Heart left ventricle (tissue), 16 donors: ENCODE data around the gene DIP2B. TPM values are rescaled to one million over a fixed set of nuclear protein-coding genes. Genes with fewer than 3 reads are reported as not detected.
A peak's percentile ranks its signal among the peaks of the same experiment; 100 is the strongest.

Source experiments
- ATAC-seq, 4 donors: fragments of 200-7000 bp; cut with Tn5 transposase; one replicate each; pipeline ENCODE4 v1.9.1; 2020 to 2022; ENCODE audit warnings: moderate library complexity in 4 of 4, mild to moderate bottlenecking in 3 of 4, moderate number of reproducible peaks in 1 of 4
- DNase-seq, 5 donors: peaks; one replicate each; pipeline ENCODE4 v3.0.0-alpha.2; 2020
- H3K27ac ChIP-seq, 12 donors: fragments of 200-600 bp; sonication (generic) in 4 of 12; one replicate each; pipeline versions ENCODE4 v1.5.0 to v1.8.0; 2016 to 2022; ENCODE audit warnings: mild to moderate bottlenecking in 2 of 12
- H3K27me3 ChIP-seq, 9 donors: fragments of 200-600 bp; sonication (generic) in 2 of 9; one replicate each; pipeline versions ENCODE4 v1.5.1 to v1.8.0; 2016 to 2022; ENCODE audit warnings: mild to moderate bottlenecking in 3 of 9
- H3K36me3 ChIP-seq, 9 donors: fragments of 200-600 bp; sonication (generic) in 2 of 9; one replicate each; pipeline versions ENCODE4 v1.5.0 to v1.8.0; 2018 to 2022; ENCODE audit warnings: mild to moderate bottlenecking in 2 of 9
- H3K4me1 ChIP-seq, 12 donors: fragments of 200-600 bp; sonication (generic) in 4 of 12; one replicate each; pipeline versions ENCODE4 v1.5.0 to v1.8.0; 2016 to 2022; ENCODE audit warnings: mild to moderate bottlenecking in 3 of 12
- H3K4me3 ChIP-seq, 12 donors: fragments of 200-600 bp; sonication (generic) in 4 of 12; one replicate each; pipeline versions ENCODE4 v1.5.0 to v1.8.0; 2017 to 2022; ENCODE audit warnings: mild to moderate bottlenecking in 9 of 12, moderate library complexity in 4 of 12
- H3K9me3 ChIP-seq, 12 donors: fragments of 200-600 bp; sonication (generic) in 4 of 12; one replicate each; pipeline versions ENCODE4 v1.5.0 to v1.8.0; 2016 to 2022; ENCODE audit warnings: mild to moderate bottlenecking in 1 of 12
- POLR2A ChIP-seq, 2 donors: fragments of 450-650 bp; IDR thresholded peaks; one replicate each; pipeline ENCODE4 v1.6.1; 2017; ENCODE audit warnings: antibody characterized with exemption in 2 of 2, mild to moderate bottlenecking in 2 of 2, moderate library complexity in 2 of 2
- WGBS, 4 donors: extraction: QIAGEN DNeasy Blood & Tissue Kit in 2 of 4; methylation state at CpG; one replicate each; pipeline versions ENCODE4 v1.1.5 to v1.1.7; 2013 to 2018; 5-methylcytosine and 5-hydroxymethylcytosine counted together
- intact Hi-C, 10 donors: fragments of 100-400 bp; cut with DNase I; formaldehyde crosslinking; loops; one replicate each; pipeline versions ENCODE4 v1.11.1 to v1.14.2; 2022
- polyA plus RNA-seq, 2 donors: library from polyadenylated mRNA; stranded (reverse); fragments of 200-250 nt; gene quantifications; one replicate each; pipeline ENCODE4 v1.2.3, GENCODE V29; 2013
- total RNA-seq, 9 donors: library from RNA; depleted of rRNA in 2 of 9; stranded (reverse); fragments of >200 nt in 2 of 9; fragmentation: NEBNext Ultra II Directional in 3 of 9; extraction: Animal tissue kit (Norgen Biotek cat#: 25700) in 3 of 9; gene quantifications; one replicate each; pipeline versions ENCODE4 v1.1.0 to v1.2.4, GENCODE V29; 2016 to 2023
- TF ChIP-seq, protein P1 (sequence below), 12 donors: fragments of 200-600 bp; sonication (generic) in 4 of 12; IDR thresholded peaks; one replicate each; pipeline versions ENCODE4 v1.5.0 to v1.8.0; 2018 to 2022; ENCODE audit warnings: antibody characterized with exemption in 12 of 12, mild to moderate bottlenecking in 5 of 12
- donor health status: ischemic (EF 13 %, LVEDD 7.1; RV severe dilation, severe dysfunction).
- donor health status: healthy with polysubstance abuse.
- donor health status: DM: no; HTN: yes; CAD: no.
- donor health status: DM: no; HTN: no; CAD: no.
- donor health status: ischemic (EF 25% LVEDD 6.9; RV normal size, moderate dysfunction).
- donor health status: ischemic (EF 25% LVEDD 5.7; RV mildly dilated, moderate dysfunction).
- donor health status: healthy.
- donor health status: DM: yes; HTN: yes; CAD: no.
- donor health status: ischemic (EF 35%, LVEDD 5.7; RV mildly dilated, moderate dysfunction).
- donor health status: nonischemic (EF 11% LVEDD 7.7; RV severe dilation, severe dysfunction).
- donor health status: DM: yes; HTN: yes; CAD: no.
- donor health status: PGD.
- donor health status: ischemic (EF 29% LVEDD 5.4; RV normal size, mild dysfunction).
- donor health status: nonischemic (EF 23%, LVEDD 6.1; RV moderate dilation, normal function).

The DIP2B gene
- total and polyA plus RNA-seq, 11 donors = 3.4 to 25.0 (median 16.7) TPM

DNA sequence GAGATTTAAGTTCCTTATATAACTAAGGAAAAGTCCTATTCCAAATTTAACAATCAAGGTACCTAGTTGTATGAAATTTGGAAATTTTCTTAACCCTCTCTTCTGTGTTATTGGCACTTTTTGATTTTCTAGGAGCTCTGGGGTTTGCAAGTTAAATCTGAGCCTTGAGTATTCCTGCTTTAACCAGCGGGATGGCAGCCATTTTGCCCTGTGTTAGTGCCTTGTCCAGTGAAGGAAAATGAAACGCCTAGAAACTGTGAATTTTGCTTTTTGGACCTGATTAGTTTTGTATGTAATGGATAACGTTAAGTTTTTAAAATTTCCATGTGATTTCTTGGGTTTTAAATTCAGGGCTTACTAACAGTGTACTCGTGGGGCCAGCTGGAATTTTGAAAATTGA lies 45.1 kb downstream of the DIP2B start:
- H3K27me3 ChIP-seq = no peaks in the 10 kb centered on the region
- no peaks in the 10 kb centered on the region for H3K9me3 ChIP-seq
- peaks cover 0 to 25% (median 12%) of the 10 kb centered on the region in 12 donors for H3K4me1 ChIP-seq
- 82 to 88% (median 86%) methylated on average over 4 of the region's 4 CpGs for WGBS, 4 donors
- H3K36me3 ChIP-seq = no peaks in the 10 kb centered on the region
- TF ChIP-seq, protein P1, sequence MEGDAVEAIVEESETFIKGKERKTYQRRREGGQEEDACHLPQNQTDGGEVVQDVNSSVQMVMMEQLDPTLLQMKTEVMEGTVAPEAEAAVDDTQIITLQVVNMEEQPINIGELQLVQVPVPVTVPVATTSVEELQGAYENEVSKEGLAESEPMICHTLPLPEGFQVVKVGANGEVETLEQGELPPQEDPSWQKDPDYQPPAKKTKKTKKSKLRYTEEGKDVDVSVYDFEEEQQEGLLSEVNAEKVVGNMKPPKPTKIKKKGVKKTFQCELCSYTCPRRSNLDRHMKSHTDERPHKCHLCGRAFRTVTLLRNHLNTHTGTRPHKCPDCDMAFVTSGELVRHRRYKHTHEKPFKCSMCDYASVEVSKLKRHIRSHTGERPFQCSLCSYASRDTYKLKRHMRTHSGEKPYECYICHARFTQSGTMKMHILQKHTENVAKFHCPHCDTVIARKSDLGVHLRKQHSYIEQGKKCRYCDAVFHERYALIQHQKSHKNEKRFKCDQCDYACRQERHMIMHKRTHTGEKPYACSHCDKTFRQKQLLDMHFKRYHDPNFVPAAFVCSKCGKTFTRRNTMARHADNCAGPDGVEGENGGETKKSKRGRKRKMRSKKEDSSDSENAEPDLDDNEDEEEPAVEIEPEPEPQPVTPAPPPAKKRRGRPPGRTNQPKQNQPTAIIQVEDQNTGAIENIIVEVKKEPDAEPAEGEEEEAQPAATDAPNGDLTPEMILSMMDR (IDR thresholded peaks at IDR 0.05) = no peak
- no peak for TF ChIP-seq POLR2A (IDR thresholded peaks at IDR 0.05)
- no peak for ATAC-seq
- intact Hi-C loops = no loop called here
- DNase-seq = no peak
- H3K27ac ChIP-seq = no peak overlapping the region
- no peak overlapping the region for H3K4me3 ChIP-seq

- peak in 3 of 4 donors; percentile 55 to 77 (median 73) for ATAC-seq
- no peaks in the 10 kb centered on the region for H3K36me3 ChIP-seq
- WGBS, 4 donors = 74 to 85% (median 79%) methylated on average over 9 of the region's 9 CpGs
These were observed 45.9 kb downstream of the DIP2B start for GRCh38 chr12:50550530-50551223.

GRCh38 chr12:50551866-50552265 lies 47.1 kb downstream of the DIP2B start:
- no peak overlapping the region for H3K27ac ChIP-seq
- no peak for TF ChIP-seq POLR2A (IDR thresholded peaks at IDR 0.05)
- TF ChIP-seq, protein P1 (IDR thresholded peaks at IDR 0.05) = no peak
- H3K36me3 ChIP-seq = no peaks in the 10 kb centered on the region
- H3K27me3 ChIP-seq = no peaks in the 10 kb centered on the region
- H3K9me3 ChIP-seq = no peaks in the 10 kb centered on the region
- ATAC-seq (no peak), DNase-seq (no peak)
- WGBS, 4 donors = 94 to 99% (median 97%) methylated on average over 2 of the region's 2 CpGs
- H3K4me1 ChIP-seq = peaks cover 0 to 16% (median 7%) of the 10 kb centered on the region in 12 donors
- intact Hi-C loops = no loop called here
- no peak overlapping the region for H3K4me3 ChIP-seq

More at GRCh38 chr12:50550530-50551223, 45.9 kb downstream of the DIP2B start:
- no peaks in the 10 kb centered on the region for H3K27me3 ChIP-seq
- intact Hi-C loops = no loop called here
- DNase-seq = no peak
- H3K9me3 ChIP-seq = no peaks in the 10 kb centered on the region
- peak overlapping the region in 2 of 12 donors; percentile 13 to 22 for H3K27ac ChIP-seq
- TF ChIP-seq, protein P1 (IDR thresholded peaks at IDR 0.05) = no peak
- no peak for TF ChIP-seq POLR2A (IDR thresholded peaks at IDR 0.05)
- H3K4me1 ChIP-seq = peaks cover 0 to 22% (median 11%) of the 10 kb centered on the region in 12 donors
- no peak overlapping the region for H3K4me3 ChIP-seq

DNA sequence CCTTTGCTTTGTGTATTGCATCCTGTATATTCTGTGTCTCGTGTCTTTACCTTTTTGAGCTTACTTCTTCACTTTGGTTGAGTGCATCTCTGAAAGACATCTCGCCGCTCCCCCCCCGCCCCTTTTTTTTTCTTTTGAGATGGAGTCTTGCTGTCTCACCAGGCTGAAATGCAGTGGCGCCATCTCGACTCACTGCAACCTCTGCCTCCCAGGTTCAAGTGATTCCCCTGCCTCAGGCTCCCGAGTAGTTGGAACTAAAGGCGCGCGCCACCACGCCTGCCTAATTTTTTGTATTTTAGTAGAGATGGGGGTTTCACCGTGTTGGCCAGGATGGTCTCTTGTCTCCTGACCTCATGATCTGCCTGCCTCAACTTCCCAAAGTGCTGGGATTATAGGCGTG lies 49.9 kb downstream of the DIP2B start:
- no peak for ATAC-seq
- intact Hi-C loops = no loop called here
- DNase-seq = no peak

More for the DNA sequence above, 49.9 kb downstream of the DIP2B start:
- 92 to 95% (median 94%) methylated on average over 13 of the region's 13 CpGs for WGBS, 4 donors
- H3K4me3 ChIP-seq = no peak overlapping the region
- H3K4me1 ChIP-seq = peaks cover 0 to 23% (median 6%) of the 10 kb centered on the region in 12 donors
- H3K27me3 ChIP-seq = no peaks in the 10 kb centered on the region
- no peak overlapping the region for H3K27ac ChIP-seq
- TF ChIP-seq POLR2A (IDR thresholded peaks at IDR 0.05) = no peak
- TF ChIP-seq, protein P1 (IDR thresholded peaks at IDR 0.05) = no peak
- H3K9me3 ChIP-seq = no peaks in the 10 kb centered on the region
- H3K36me3 ChIP-seq = no peaks in the 10 kb centered on the region
